ENCODE measurements around the gene PIEZO1. TPM values are rescaled to one million over a fixed set of nuclear protein-coding genes. Genes with fewer than 3 reads are reported as not detected.

The PIEZO1 gene
- total RNA-seq, 2 experiments from 2014 or later = 105 to 126 TPM

GRCh38 chr16:88713568-88714419 lies 71.2 kb downstream of the PIEZO1 start:
- CTCF ChIA-PET = no interaction called here
- POLR2A ChIA-PET = no interaction called here
- DNase-seq = no peak

GRCh38 chr16:88713054-88713453 lies 72.0 kb downstream of the PIEZO1 start:
- no peak for ATAC-seq
- no peak for DNase-seq
- Mint-ChIP-seq H3K27me3 (no peaks in the 10 kb centered on the region), H3K4me1 (no peaks in the 10 kb centered on the region), H3K4me3 (no peak overlapping the region), H3K27ac (no peak overlapping the region), H3K9me3 (ENCODE audit: low read depth) (no peaks in the 10 kb centered on the region), H3K36me3 (ENCODE audit: low read depth) (peaks cover 7% of the 10 kb centered on the region)
- CTCF ChIA-PET = interaction anchor here (0.6 kb wide), 1 partner anchor 392 kb away, joined by 4 read pairs; no protein-coding TSS in a partner anchor
- POLR2A ChIA-PET = no interaction called here
- intact Hi-C loops (cut with DNase I, micrococcal nuclease) = no loop called here

More at GRCh38 chr16:88713568-88714419, 71.2 kb downstream of the PIEZO1 start:
- ATAC-seq = peak; percentile 45
- Mint-ChIP-seq H3K27ac (no peak overlapping the region), H3K4me1 (no peaks in the 10 kb centered on the region), H3K27me3 (no peaks in the 10 kb centered on the region), H3K36me3 (ENCODE audit: low read depth) (peaks cover 11% of the 10 kb centered on the region), H3K4me3 (no peak overlapping the region), H3K9me3 (ENCODE audit: low read depth) (no peaks in the 10 kb centered on the region)
- intact Hi-C loops (cut with DNase I, micrococcal nuclease) = no loop called here

GRCh38 chr16:88712362-88712979 lies 72.5 kb downstream of the PIEZO1 start:
- ATAC-seq = no peak
- ChIA-PET CTCF (interaction anchor here (0.6 kb wide), 1 partner anchor 391 kb away, joined by 4 read pairs; no protein-coding TSS in a partner anchor), POLR2A (no interaction called here)

GRCh38 chr16:88711750-88712340 lies 73.2 kb downstream of the PIEZO1 start:
- CTCF ChIA-PET = no interaction called here
- no peaks in the 10 kb centered on the region for H3K9me3 Mint-ChIP-seq (ENCODE audit: low read depth)

More at GRCh38 chr16:88712362-88712979, 72.5 kb downstream of the PIEZO1 start:
- DNase-seq = no peak
- intact Hi-C loops (cut with DNase I, micrococcal nuclease) = no loop called here
- no peaks in the 10 kb centered on the region for H3K9me3 Mint-ChIP-seq (ENCODE audit: low read depth)
- peaks cover 3% of the 10 kb centered on the region for H3K36me3 Mint-ChIP-seq (ENCODE audit: low read depth)
- H3K27me3 Mint-ChIP-seq = no peaks in the 10 kb centered on the region
- H3K4me1 Mint-ChIP-seq = peaks cover 4% of the 10 kb centered on the region
- no peak overlapping the region for H3K27ac Mint-ChIP-seq
- no peak overlapping the region for H3K4me3 Mint-ChIP-seq

GRCh38 chr16:88710556-88710955 lies 74.5 kb downstream of the PIEZO1 start:
- H3K4me1 Mint-ChIP-seq = peaks cover 11% of the 10 kb centered on the region
- intact Hi-C loops (cut with DNase I, micrococcal nuclease) = no loop called here
- no peak overlapping the region for H3K27ac Mint-ChIP-seq
- no peak overlapping the region for H3K4me3 Mint-ChIP-seq
- DNase-seq = no peak
- H3K27me3 Mint-ChIP-seq = no peaks in the 10 kb centered on the region
- no peak for ATAC-seq
- POLR2A ChIA-PET = no interaction called here
- CTCF ChIA-PET = interaction anchor here (1.0 kb wide), 1 partner anchor 27 kb away, joined by 5 read pairs; no protein-coding TSS in a partner anchor
- peaks cover 1% of the 10 kb centered on the region for H3K36me3 Mint-ChIP-seq (ENCODE audit: low read depth)
- H3K9me3 Mint-ChIP-seq (ENCODE audit: low read depth) = no peaks in the 10 kb centered on the region

More at GRCh38 chr16:88711750-88712340, 73.2 kb downstream of the PIEZO1 start:
- Mint-ChIP-seq H3K27me3 (no peaks in the 10 kb centered on the region), H3K36me3 (ENCODE audit: low read depth) (peaks cover 1% of the 10 kb centered on the region), H3K27ac (no peak overlapping the region), H3K4me1 (peaks cover 10% of the 10 kb centered on the region), H3K4me3 (no peak overlapping the region)
- DNase-seq (no peak), ATAC-seq (no peak)
- POLR2A ChIA-PET = no interaction called here
- intact Hi-C loops (cut with DNase I, micrococcal nuclease) = no loop called here

GRCh38 chr16:88706965-88707826 lies 77.8 kb downstream of the PIEZO1 start:
- no peaks in the 10 kb centered on the region for H3K9me3 Mint-ChIP-seq (ENCODE audit: low read depth)
- H3K27me3 Mint-ChIP-seq = no peaks in the 10 kb centered on the region
- DNase-seq (no peak), ATAC-seq (no peak)
- CTCF ChIA-PET = interaction anchor here (0.6 to 1.5 kb wide), 3 partner anchors 10 to 804 kb away, joined by 3 to 4 read pairs (median 3); no protein-coding TSS in a partner anchor
- POLR2A ChIA-PET = no interaction called here
- H3K27ac Mint-ChIP-seq = peak overlapping the region; percentile 77
- H3K4me1 Mint-ChIP-seq = peaks cover 36% of the 10 kb centered on the region
- peak overlapping the region; percentile 86 for H3K4me3 Mint-ChIP-seq
- intact Hi-C loops (cut with DNase I, micrococcal nuclease) = loop anchor here (1.0 kb wide), 9 partner anchors 21 to 510 kb away; partner anchors contain the start of genes SNAI3 (in 2 of the 2), ZC3H18 (in 2 of the 2), CYBA (in 1 of the 2) and MVD (in 1 of the 2)
- peaks cover 11% of the 10 kb centered on the region for H3K36me3 Mint-ChIP-seq (ENCODE audit: low read depth)

GRCh38 chr16:88706229-88706964 lies 78.6 kb downstream of the PIEZO1 start, which contains the start of the genes CTU2 and RNF166:
Gene CTU2 (plus strand): TSS chr16:88706503. CDS start chr16:88706531, 28 bp downstream.
Gene RNF166 (minus strand): TSS chr16:88706408. CDS start chr16:88706325, 83 bp downstream.
- ATAC-seq = peak; percentile 59
- H3K4me1 Mint-ChIP-seq = peaks cover 43% of the 10 kb centered on the region
- peak; percentile 96 for DNase-seq
- ChIA-PET CTCF (interaction anchor here (0.6 to 1.4 kb wide), 2 partner anchors 22 to 805 kb away, joined by 3 read pairs; no protein-coding TSS in a partner anchor), POLR2A (interaction anchor here (1.6 kb wide), 1 partner anchor 22 kb away, joined by 3 read pairs; no protein-coding TSS in a partner anchor)
- no peaks in the 10 kb centered on the region for H3K27me3 Mint-ChIP-seq
- peak within 1 kb of the TSS; percentile 92 for H3K27ac Mint-ChIP-seq
- H3K4me3 Mint-ChIP-seq = peak within 1 kb of the TSS; percentile 92
- intact Hi-C loops (cut with DNase I, micrococcal nuclease) = loop anchor here (1.0 kb wide), 9 partner anchors 20 to 511 kb away; partner anchors contain the start of genes SNAI3 (in 2 of the 2), ZC3H18 (in 2 of the 2), CYBA (in 1 of the 2) and MVD (in 1 of the 2)
- H3K36me3 Mint-ChIP-seq (ENCODE audit: low read depth) = peaks cover 11% of the 10 kb centered on the region
- no peaks in the 10 kb centered on the region for H3K9me3 Mint-ChIP-seq (ENCODE audit: low read depth)

GRCh38 chr16:88705801-88706228 lies 79.2 kb downstream of the PIEZO1 start:
- H3K4me3 Mint-ChIP-seq = peak overlapping the region; percentile 92
- intact Hi-C loops (cut with DNase I, micrococcal nuclease) = loop anchor here (1.0 to 2.0 kb wide), 10 partner anchors 20 to 511 kb away; partner anchors contain the start of genes SNAI3 (in 2 of the 2), ZC3H18 (in 2 of the 2), CYBA (in 1 of the 2) and MVD (in 1 of the 2)
- no peaks in the 10 kb centered on the region for H3K27me3 Mint-ChIP-seq
- ChIA-PET POLR2A (interaction anchor here (0.6 to 1.6 kb wide), 2 partner anchors 18 to 21 kb away, joined by 3 to 4 read pairs; no protein-coding TSS in a partner anchor), CTCF (interaction anchor here (1.1 kb wide), 1 partner anchor 95 kb away, joined by 3 read pairs; no protein-coding TSS in a partner anchor)
- no peaks in the 10 kb centered on the region for H3K9me3 Mint-ChIP-seq (ENCODE audit: low read depth)
- peak; percentile 54 for DNase-seq
- peak overlapping the region; percentile 92 for H3K27ac Mint-ChIP-seq
- peaks cover 11% of the 10 kb centered on the region for H3K36me3 Mint-ChIP-seq (ENCODE audit: low read depth)
- no peak for ATAC-seq
- peaks cover 45% of the 10 kb centered on the region for H3K4me1 Mint-ChIP-seq

GRCh38 chr16:88705076-88705684 lies 79.8 kb downstream of the PIEZO1 start:
- Mint-ChIP-seq H3K4me3 (peak overlapping the region; percentile 92), H3K27me3 (no peaks in the 10 kb centered on the region), H3K4me1 (peaks cover 50% of the 10 kb centered on the region), H3K36me3 (ENCODE audit: low read depth) (peaks cover 15% of the 10 kb centered on the region), H3K9me3 (ENCODE audit: low read depth) (no peaks in the 10 kb centered on the region), H3K27ac (peak overlapping the region; percentile 92)
- CTCF ChIA-PET = interaction anchor here (0.6 to 2.1 kb wide), 3 partner anchors 22 to 813 kb away, joined by 3 to 6 read pairs (median 3); no protein-coding TSS in a partner anchor
- POLR2A ChIA-PET = interaction anchor here (0.6 to 1.6 kb wide), 7 partner anchors 18 to 135 kb away, joined by 3 to 9 read pairs (median 4); partner anchors contain the start of genes MVD and ZC3H18
- ATAC-seq (no peak), DNase-seq (peak; percentile 61)
- intact Hi-C loops (cut with DNase I, micrococcal nuclease) = loop anchor here in 1 of 2 experiments (2.0 kb wide), 1 partner anchor 80 kb away; the partner anchor contains the start of gene PIEZO1

All from activated CD4-positive, alpha-beta T cell treated with anti-CD3 and anti-CD28 coated beads for 36 hours (primary cell).